Upper lobe of left lung (tissue), 6 donors: ENCODE results near the gene ARFRP1. TPM values are rescaled to one million over a fixed set of nuclear protein-coding genes. Genes with fewer than 3 reads are reported as not detected.
"Not testable (repeated sequence)": the region's sequence is repeated elsewhere in the genome, so short reads cannot be mapped to it uniquely, and the experiment has no call there.

Source experiments
- ATAC-seq, 2 donors: fragments of 200-7000 bp; cut with Tn5 transposase; one replicate each; pipeline ENCODE4 v1.9.1; 2022; ENCODE audit warnings: mild to moderate bottlenecking in 2 of 2, moderate library complexity in 2 of 2; ENCODE audit not compliant: low FRiP score in 2 of 2
- DNase-seq, 2 donors: peaks; one replicate each; pipeline ENCODE4 v3.0.0-alpha.2; 2019 to 2020
- H3K27ac ChIP-seq, 4 donors: fragments of 200-600 bp; sonication (generic); one replicate each; pipeline ENCODE4 v1.5.1; 2016 to 2019
- H3K27me3 ChIP-seq, 4 donors: fragments of 200-600 bp; sonication (generic); one replicate each; pipeline ENCODE4 v1.5.1; 2017 to 2019
- H3K36me3 ChIP-seq, 4 donors: fragments of 200-600 bp; sonication (generic); one replicate each; pipeline ENCODE4 v1.5.1; 2016 to 2019
- H3K4me1 ChIP-seq, 4 donors: fragments of 200-600 bp; sonication (generic); one replicate each; pipeline ENCODE4 v1.5.1; 2018 to 2019
- H3K4me3 ChIP-seq, 4 donors: fragments of 200-600 bp; sonication (generic); one replicate each; pipeline ENCODE4 v1.5.1; 2017 to 2019; ENCODE audit warnings: mild to moderate bottlenecking in 2 of 4, moderate library complexity in 1 of 4
- H3K9me3 ChIP-seq, 4 donors: fragments of 200-600 bp; sonication (generic); one replicate each; pipeline ENCODE4 v1.5.1; 2018 to 2019
- EP300 ChIP-seq, 4 donors: sonication (generic); formaldehyde crosslinking; IDR thresholded peaks; one replicate each; pipeline ENCODE4 v1.5.1; 2017; ENCODE audit warnings: antibody characterized with exemption in 4 of 4, control low read depth in 2 of 4
- POLR2A ChIP-seq, 4 donors: fragments of 450-650 bp; IDR thresholded peaks; one replicate each; pipeline ENCODE4 v1.5.1; 2016 to 2017; ENCODE audit warnings: antibody characterized with exemption in 4 of 4, mild to moderate bottlenecking in 2 of 4
- POLR2AphosphoS5 ChIP-seq, 2 donors: sonication (generic); formaldehyde crosslinking; IDR thresholded peaks; one replicate each; pipeline ENCODE4 v1.5.1; 2017; ENCODE audit warnings: antibody characterized with exemption in 2 of 2
- WGBS, 2 donors: methylation state at CpG; one replicate each; pipeline ENCODE4 v1.1.5; 2017 to 2018; 5-methylcytosine and 5-hydroxymethylcytosine counted together
- total RNA-seq, 6 donors: library from RNA; depleted of rRNA in 4 of 6; stranded (reverse); fragments of >200 nt in 4 of 6; gene quantifications; one replicate each; pipeline versions ENCODE4 v1.1.0 to v1.2.1, GENCODE V29; 2016 to 2021
- TF ChIP-seq, protein P1 (sequence below), 6 experiments: fragments of 450-650 bp in 4 of 6; fragments of 200-600 bp in 2 of 6; sonication (generic) in 2 of 6; IDR thresholded peaks; one replicate each; pipeline ENCODE4 v1.5.1; 2016 to 2019; ENCODE audit warnings: antibody characterized with exemption in 6 of 6
- donor health status: DM: no; HTN: no; CAD: no; lungs with moderate emphysema.
- donor health status: DM: no; HTN: yes; CAD: no; lungs with severe emphysema.

Gene ARFRP1
- total RNA-seq, 6 donors from 2014 or later = 26.8 to 56.4 (median 46.3) TPM

DNA sequence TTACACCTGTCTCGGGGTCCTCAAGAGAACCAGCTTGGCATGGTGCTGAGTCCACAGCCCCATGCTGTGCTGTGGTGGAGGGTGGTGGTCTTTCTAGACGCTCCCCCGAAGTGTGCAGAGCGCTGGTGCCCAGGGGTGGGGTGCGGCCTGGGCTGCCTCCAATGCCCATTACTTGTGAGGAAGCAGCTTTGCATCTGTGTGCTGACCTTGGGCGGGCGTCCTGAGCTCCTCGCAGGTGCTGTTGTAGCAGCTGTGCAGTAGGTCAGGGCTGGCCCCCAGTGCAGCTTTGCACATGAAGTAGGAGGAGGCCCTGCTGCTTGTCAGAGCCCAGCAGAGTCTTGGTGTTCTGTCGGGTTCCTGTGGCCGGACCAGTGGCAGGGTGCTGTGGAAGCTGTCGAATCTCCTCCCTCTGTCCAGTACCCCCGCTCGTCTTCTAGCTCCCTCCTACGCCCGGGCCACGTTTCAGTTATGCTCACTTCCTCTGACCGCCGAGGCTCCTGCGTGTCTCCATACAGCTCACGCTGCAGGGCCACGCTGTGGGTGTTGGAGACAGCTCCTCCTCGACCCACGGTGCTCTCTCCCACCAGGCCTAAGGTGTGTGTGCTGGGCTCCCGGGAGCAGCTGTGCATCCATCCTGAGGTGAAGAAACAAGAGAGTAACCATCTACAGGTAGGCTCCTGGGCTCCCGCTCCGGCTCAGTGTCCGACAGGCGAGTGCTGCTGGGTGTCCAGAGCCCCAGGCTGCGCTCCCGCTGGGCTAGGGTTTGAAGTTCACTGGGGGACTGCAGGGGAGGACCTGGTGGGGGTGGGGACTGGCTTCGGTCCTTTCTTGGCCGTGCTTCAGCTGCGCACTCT lies 45.6 kb downstream of the ARFRP1 start:
- Histone ChIP-seq H3K4me3 (no peak overlapping the region), H3K27ac (no peak overlapping the region), H3K9me3 (no peaks in the 10 kb centered on the region), H3K4me1 (peaks cover 16 to 21% (median 21%) of the 10 kb centered on the region in 4 donors), H3K27me3 (no peaks in the 10 kb centered on the region), H3K36me3 (peaks cover 6 to 64% (median 45%) of the 10 kb centered on the region in 4 donors)
- 92 to 93% methylated on average over 23 to 30 of the region's 33 CpGs for WGBS, 2 donors
- TF ChIP-seq POLR2AphosphoS5 (IDR thresholded peaks at IDR 0.05) (no peak), EP300 (IDR thresholded peaks at IDR 0.05) (no peak), POLR2A (IDR thresholded peaks at IDR 0.05) (no peak)
- TF ChIP-seq, protein P1, sequence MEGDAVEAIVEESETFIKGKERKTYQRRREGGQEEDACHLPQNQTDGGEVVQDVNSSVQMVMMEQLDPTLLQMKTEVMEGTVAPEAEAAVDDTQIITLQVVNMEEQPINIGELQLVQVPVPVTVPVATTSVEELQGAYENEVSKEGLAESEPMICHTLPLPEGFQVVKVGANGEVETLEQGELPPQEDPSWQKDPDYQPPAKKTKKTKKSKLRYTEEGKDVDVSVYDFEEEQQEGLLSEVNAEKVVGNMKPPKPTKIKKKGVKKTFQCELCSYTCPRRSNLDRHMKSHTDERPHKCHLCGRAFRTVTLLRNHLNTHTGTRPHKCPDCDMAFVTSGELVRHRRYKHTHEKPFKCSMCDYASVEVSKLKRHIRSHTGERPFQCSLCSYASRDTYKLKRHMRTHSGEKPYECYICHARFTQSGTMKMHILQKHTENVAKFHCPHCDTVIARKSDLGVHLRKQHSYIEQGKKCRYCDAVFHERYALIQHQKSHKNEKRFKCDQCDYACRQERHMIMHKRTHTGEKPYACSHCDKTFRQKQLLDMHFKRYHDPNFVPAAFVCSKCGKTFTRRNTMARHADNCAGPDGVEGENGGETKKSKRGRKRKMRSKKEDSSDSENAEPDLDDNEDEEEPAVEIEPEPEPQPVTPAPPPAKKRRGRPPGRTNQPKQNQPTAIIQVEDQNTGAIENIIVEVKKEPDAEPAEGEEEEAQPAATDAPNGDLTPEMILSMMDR (IDR thresholded peaks at IDR 0.05) = no peak
- ATAC-seq (no peak), DNase-seq (no peak)

DNA sequence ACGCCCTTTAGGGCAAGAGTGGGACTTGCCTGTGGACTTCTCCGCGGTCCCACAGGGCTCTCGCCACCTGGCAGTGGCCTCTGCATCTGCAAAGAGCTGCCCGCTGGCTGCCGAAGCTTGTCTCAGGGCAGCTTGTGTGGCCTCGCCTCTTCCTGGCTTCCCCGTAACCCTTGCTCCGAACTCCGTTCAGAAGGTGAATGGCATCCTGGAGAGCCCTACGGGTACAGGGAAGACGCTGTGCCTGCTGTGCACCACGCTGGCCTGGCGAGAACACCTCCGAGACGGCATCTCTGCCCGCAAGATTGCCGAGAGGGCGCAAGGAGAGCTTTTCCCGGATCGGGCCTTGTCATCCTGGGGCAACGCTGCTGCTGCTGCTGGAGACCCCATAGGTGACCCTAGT lies 46.7 kb downstream of the ARFRP1 start:
- TF ChIP-seq EP300 (IDR thresholded peaks at IDR 0.05) = no peak
- Histone ChIP-seq H3K9me3 (no peaks in the 10 kb centered on the region), H3K4me1 (peaks cover 16 to 21% (median 21%) of the 10 kb centered on the region in 4 donors), H3K36me3 (peaks cover 6 to 56% (median 37%) of the 10 kb centered on the region in 4 donors), H3K27me3 (no peaks in the 10 kb centered on the region), H3K27ac (no peak overlapping the region), H3K4me3 (no peak overlapping the region)
- 96% methylated on average over 12 to 22 of the region's 22 CpGs for WGBS, 2 donors
- ATAC-seq (no peak), DNase-seq (no peak)

DNA sequence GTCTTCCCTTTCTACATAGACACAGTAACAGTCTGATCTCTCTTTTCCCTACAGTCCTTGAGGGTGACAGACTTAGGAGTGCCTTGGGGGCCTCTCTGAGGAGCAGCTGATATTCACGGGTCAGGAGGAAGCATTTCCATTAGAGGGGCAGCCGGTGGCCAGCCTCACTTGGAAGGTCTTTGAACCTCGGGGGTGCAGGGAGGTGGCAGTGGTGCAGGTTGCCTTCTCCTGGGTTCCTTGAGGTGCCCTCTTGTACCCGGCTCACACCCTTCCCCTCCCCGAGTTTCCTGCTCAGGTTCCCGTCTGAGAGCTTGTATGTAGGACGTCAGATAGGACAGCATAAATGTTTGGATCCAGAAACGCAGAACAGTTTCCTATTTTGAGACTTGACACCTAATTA lies 47.2 kb downstream of the ARFRP1 start:
- H3K27ac ChIP-seq = no peak overlapping the region
- DNase-seq (no peak), ATAC-seq (no peak)
- TF ChIP-seq, protein P1 (IDR thresholded peaks at IDR 0.05) = no peak
- no peak for TF ChIP-seq POLR2A (IDR thresholded peaks at IDR 0.05)
- no peak for TF ChIP-seq EP300 (IDR thresholded peaks at IDR 0.05)
- TF ChIP-seq POLR2AphosphoS5 (IDR thresholded peaks at IDR 0.05) = no peak
- no peaks in the 10 kb centered on the region for H3K27me3 ChIP-seq
- peaks cover 6 to 51% (median 33%) of the 10 kb centered on the region in 4 donors for H3K36me3 ChIP-seq
- no peak overlapping the region for H3K4me3 ChIP-seq
- peaks cover 16 to 21% (median 21%) of the 10 kb centered on the region in 4 donors for H3K4me1 ChIP-seq
- WGBS, 2 donors = 80 to 100% methylated on average over 6 to 8 of the region's 8 CpGs
- H3K9me3 ChIP-seq = no peaks in the 10 kb centered on the region

DNA sequence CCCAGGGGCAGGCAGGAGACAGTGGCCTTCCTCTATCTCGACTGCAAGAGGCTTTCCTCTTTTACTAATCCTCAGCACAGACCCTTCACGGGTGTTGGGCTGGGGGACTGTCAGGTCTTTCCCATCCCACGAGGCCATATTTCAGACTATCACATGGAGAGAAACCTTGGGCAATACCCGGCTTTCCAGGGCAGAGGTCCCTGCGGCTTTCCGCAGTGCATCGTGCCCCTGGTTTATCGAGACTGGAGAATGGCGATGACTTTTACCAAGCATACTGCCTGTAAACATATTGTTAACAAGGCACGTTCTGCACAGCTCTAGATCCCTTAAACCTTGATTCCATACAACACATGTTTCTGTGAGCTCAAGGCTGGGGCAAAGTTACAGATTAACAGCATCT lies 47.6 kb downstream of the ARFRP1 start:
- Histone ChIP-seq H3K4me1 (peaks cover 16 to 21% (median 21%) of the 10 kb centered on the region in 4 donors), H3K36me3 (peaks cover 6 to 47% (median 31%) of the 10 kb centered on the region in 4 donors)
- H3K27ac ChIP-seq, H3K27me3 ChIP-seq, H3K4me3 ChIP-seq, ATAC-seq, DNase-seq, H3K9me3 ChIP-seq: not testable (repeated sequence)
- 85 to 93% methylated on average over 10 of the region's 10 CpGs for WGBS, 2 donors

DNA sequence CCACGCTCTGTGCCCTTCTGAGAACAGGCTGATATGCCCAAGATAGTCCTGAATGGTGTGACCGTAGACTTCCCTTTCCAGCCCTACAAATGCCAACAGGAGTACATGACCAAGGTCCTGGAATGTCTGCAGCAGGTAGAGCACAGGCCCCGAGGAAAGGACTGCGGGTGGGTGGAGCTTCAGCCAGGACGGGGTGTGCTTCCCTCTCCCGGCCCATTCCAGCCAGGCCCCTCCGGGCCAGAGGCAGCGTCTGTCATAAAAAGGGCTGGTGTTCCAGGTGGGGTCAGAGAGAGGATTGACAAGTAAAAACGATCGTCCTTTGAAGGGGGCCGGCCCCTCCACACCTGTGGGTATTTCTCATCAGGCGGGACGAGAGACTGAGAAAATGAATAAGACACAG lies 48.4 kb downstream of the ARFRP1 start:
- Histone ChIP-seq H3K27me3 (no peaks in the 10 kb centered on the region), H3K27ac (peak overlapping the region in 3 of 4 donors; percentile 90 to 91 (median 91)), H3K4me1 (peaks cover 16 to 21% (median 21%) of the 10 kb centered on the region in 4 donors), H3K36me3 (peaks cover 6 to 42% (median 29%) of the 10 kb centered on the region in 4 donors), H3K9me3 (no peaks in the 10 kb centered on the region), H3K4me3 (peak overlapping the region in 3 of 4 donors; percentile 74 to 89 (median 85))
- WGBS, 2 donors = 73 to 76% methylated on average over 10 to 13 of the region's 13 CpGs
- no peak for ATAC-seq
- no peak for DNase-seq
- no peak for TF ChIP-seq EP300 (IDR thresholded peaks at IDR 0.05)
- no peak for TF ChIP-seq POLR2A (IDR thresholded peaks at IDR 0.05)
- TF ChIP-seq, protein P1 (IDR thresholded peaks at IDR 0.05) = no peak
- no peak for TF ChIP-seq POLR2AphosphoS5 (IDR thresholded peaks at IDR 0.05)
